DOHH2 (cell line): ENCODE results near the gene TGFBRAP1.
A peak's percentile ranks its signal among the peaks of the same experiment; 100 is the strongest.
"Not testable (repeated sequence)": the region's sequence is repeated elsewhere in the genome, so short reads cannot be mapped to it uniquely, and the experiment has no call there.

Source experiments
- H3F3A ChIP-seq: fragments of 200-600 bp; sonication (generic), shearing (Covaris generic); 2 replicates; pipeline ENCODE4 v1.6.0; 2016; ENCODE audit warnings: antibody characterized with exemption, mild to moderate bottlenecking; ENCODE audit not compliant: control insufficient read depth, insufficient read depth
- H3K27ac ChIP-seq: fragments of 200-600 bp; sonication (generic); 2 replicates; pipeline ENCODE4 v1.5.1; 2014; ENCODE audit warnings: low read depth, mild to moderate bottlenecking, low read length, moderate library complexity
- H3K27me3 ChIP-seq: fragments of 200-600 bp; sonication (generic); 2 replicates; pipeline ENCODE4 v1.6.1; 2014; ENCODE audit warnings: mild to moderate bottlenecking, low read length, mixed read lengths; ENCODE audit not compliant: control insufficient read depth
- H3K36me3 ChIP-seq: fragments of 200-600 bp; sonication (generic); 2 replicates; pipeline ENCODE4 v1.6.1; 2014; ENCODE audit warnings: mild to moderate bottlenecking, low read length, moderate library complexity, mixed read lengths; ENCODE audit not compliant: control insufficient read depth
- H3K4me1 ChIP-seq: fragments of 200-600 bp; sonication (generic); 2 replicates; pipeline ENCODE4 v1.6.1; 2014; ENCODE audit warnings: mild to moderate bottlenecking, low read length, mixed read lengths; ENCODE audit not compliant: control insufficient read depth
- H3K4me2 ChIP-seq: fragments of 200-600 bp; sonication (generic); 2 replicates; pipeline ENCODE4 v1.6.0; 2014; ENCODE audit warnings: mild to moderate bottlenecking, low read length, moderate library complexity
- H3K4me3 ChIP-seq: fragments of 200-600 bp; sonication (generic); 2 replicates; pipeline ENCODE4 v1.5.1; 2014; ENCODE audit warnings: mild to moderate bottlenecking, low read length, mixed read lengths
- H3K79me2 ChIP-seq: fragments of 200-600 bp; sonication (generic); 2 replicates; pipeline ENCODE4 v1.6.1; 2014; ENCODE audit warnings: mild to moderate bottlenecking, low read length, mixed read lengths; ENCODE audit not compliant: control insufficient read depth
- H3K9me2 ChIP-seq: fragments of 200-600 bp; sonication (generic); replicated peaks from 2 replicates; pipeline ENCODE4 v1.6.1; 2014; ENCODE audit warnings: mild to moderate bottlenecking, low read length, mixed read lengths; ENCODE audit not compliant: control insufficient read depth
- H3K9me3 ChIP-seq: fragments of 200-600 bp; sonication (generic); 2 replicates; pipeline ENCODE4 v1.6.1; 2014; ENCODE audit warnings: antibody characterized with exemption, low read length, mixed read lengths; ENCODE audit not compliant: control insufficient read depth, insufficient read depth
- H4K20me1 ChIP-seq: fragments of 200-600 bp; sonication (generic); 2 replicates; pipeline ENCODE4 v1.6.0; 2014; ENCODE audit warnings: low read depth, mild to moderate bottlenecking, antibody characterized with exemption, low read length, moderate library complexity; ENCODE audit not compliant: control insufficient read depth, insufficient read depth
- EZH2phosphoT487 ChIP-seq: fragments of 200-600 bp; sonication (generic); IDR thresholded peaks from 2 replicates; pipeline ENCODE4 v1.6.1; 2017; ENCODE audit warnings: borderline replicate concordance, mild to moderate bottlenecking, antibody characterized with exemption, low read length, moderate library complexity, mixed read lengths
- TF ChIP-seq, protein P1 (sequence below): fragments of 200-600 bp; sonication (generic); IDR thresholded peaks from one replicate; pipeline ENCODE4 v1.5.1; 2014; ENCODE audit warnings: antibody characterized with exemption, mild to moderate bottlenecking, low read depth, low read length; ENCODE audit not compliant: poor library complexity, severe bottlenecking

Gene TGFBRAP1

DNA sequence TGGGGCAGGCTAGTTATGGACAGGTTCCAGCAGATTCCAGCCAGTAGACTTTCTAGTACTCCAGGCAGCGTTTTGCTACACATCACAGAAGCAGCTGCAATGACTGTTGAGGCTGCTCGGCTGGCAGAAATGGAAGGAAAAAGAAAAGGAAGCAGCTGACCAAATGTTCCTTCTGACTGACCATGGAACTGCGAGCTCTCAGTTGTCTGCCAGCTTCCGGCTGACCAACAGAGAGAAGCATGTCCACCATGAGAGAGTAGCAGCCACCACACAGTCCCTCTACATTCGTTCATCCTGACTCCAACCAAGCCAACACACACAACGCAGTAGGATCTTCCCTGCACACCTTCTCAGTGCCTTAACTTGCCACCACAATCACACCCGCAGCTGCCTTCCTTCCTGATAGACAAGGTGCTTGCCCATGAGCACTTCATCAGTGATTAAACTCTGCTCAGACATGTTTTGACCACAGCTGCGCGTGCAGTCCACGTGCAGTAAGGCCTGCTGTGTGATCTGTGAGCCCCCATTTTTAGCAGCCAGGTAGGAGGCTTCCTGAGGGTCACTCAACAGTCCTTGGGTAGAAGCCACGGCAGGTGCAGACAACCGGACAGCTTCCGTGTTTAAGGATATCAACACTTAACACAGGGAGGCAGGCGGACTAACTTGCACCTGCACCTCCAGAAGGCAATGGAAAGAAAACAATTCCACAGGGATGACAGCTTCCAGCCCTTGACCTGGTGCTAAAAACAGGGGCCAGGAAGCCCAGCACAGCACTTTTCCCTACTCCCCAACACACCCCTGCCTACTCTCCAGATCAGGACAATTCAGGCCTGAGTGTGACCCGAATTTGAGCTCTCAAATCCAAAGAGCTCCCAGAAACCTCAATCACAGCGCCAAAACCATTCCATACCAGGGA, 996 bp downstream of the TGFBRAP1 start:
- H3K79me2 ChIP-seq = peaks cover 65% of the 10 kb centered on the region

DNA sequence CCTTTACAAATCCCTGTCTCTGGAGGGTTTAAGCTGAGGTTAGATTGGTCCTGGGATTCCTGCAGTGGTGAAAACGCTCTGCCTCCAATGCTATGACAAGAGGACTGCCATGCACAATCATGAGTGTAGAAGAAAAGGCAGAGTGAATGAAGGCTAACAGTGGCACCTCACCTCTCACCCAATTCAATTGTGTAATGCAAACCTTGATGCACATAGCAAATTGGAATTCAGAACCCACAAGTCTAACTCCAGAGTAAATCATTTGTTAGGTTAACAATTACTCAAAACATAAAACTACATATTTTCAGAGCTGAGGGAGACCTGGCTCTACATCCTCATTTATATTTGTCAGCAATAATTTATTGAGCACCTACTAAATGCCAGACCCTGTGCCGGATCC, 1.8 kb downstream of the TGFBRAP1 start:
- Histone ChIP-seq H3K27me3 (no peaks in the 10 kb centered on the region), H4K20me1 (peaks cover 12% of the 10 kb centered on the region; the same call in 1 of the 2 replicates), H3K9me2 (no peaks in the 10 kb centered on the region), H3F3A (peaks cover 10% of the 10 kb centered on the region), H3K9me3 (no peaks in the 10 kb centered on the region), H3K4me2 (peak overlapping the region; percentile 75), H3K36me3 (peaks cover 52% of the 10 kb centered on the region), H3K4me3 (peak overlapping the region; percentile 93), H3K4me1 (peaks cover 54% of the 10 kb centered on the region), H3K27ac (no peak overlapping the region), H3K79me2 (peaks cover 74% of the 10 kb centered on the region)
- TF ChIP-seq EZH2phosphoT487 = no peak
- TF ChIP-seq, protein P1, sequence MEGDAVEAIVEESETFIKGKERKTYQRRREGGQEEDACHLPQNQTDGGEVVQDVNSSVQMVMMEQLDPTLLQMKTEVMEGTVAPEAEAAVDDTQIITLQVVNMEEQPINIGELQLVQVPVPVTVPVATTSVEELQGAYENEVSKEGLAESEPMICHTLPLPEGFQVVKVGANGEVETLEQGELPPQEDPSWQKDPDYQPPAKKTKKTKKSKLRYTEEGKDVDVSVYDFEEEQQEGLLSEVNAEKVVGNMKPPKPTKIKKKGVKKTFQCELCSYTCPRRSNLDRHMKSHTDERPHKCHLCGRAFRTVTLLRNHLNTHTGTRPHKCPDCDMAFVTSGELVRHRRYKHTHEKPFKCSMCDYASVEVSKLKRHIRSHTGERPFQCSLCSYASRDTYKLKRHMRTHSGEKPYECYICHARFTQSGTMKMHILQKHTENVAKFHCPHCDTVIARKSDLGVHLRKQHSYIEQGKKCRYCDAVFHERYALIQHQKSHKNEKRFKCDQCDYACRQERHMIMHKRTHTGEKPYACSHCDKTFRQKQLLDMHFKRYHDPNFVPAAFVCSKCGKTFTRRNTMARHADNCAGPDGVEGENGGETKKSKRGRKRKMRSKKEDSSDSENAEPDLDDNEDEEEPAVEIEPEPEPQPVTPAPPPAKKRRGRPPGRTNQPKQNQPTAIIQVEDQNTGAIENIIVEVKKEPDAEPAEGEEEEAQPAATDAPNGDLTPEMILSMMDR = no peak

More for the DNA sequence above, 996 bp downstream of the TGFBRAP1 start:
- Histone ChIP-seq H3K27me3 (no peaks in the 10 kb centered on the region), H3K27ac (peak overlapping the region; percentile 39), H3K4me2 (peak overlapping the region; percentile 75), H3K4me1 (peaks cover 49% of the 10 kb centered on the region), H3K4me3 (peak overlapping the region; percentile 93), H3K9me2 (no peaks in the 10 kb centered on the region), H3F3A (peaks cover 10% of the 10 kb centered on the region), H3K9me3 (no peaks in the 10 kb centered on the region), H4K20me1 (peaks cover 8% of the 10 kb centered on the region; the same call in 1 of the 2 replicates), H3K36me3 (peaks cover 44% of the 10 kb centered on the region)
- TF ChIP-seq, protein P1 = no peak
- TF ChIP-seq EZH2phosphoT487 = no peak

DNA sequence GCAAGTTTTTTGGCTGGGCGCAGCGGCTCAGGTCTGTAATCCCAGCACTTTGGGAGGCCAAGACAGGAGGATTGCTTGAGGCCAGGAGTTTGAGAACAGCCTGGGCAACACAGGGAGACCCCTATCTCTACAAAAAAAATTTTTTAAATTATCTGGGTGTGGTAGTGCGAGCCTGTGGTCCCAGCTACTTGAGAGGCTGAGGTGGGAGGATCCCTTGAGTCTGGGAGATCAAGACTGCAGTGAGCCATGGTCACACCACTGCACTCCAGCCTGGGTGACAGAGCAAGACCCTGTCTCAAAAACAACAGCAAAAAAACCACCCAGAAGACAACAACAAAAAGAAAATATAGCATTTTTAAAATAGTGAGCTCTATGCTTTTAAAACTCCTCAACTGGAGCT, 2.3 kb downstream of the TGFBRAP1 start:
- not testable (repeated sequence) for H3K9me3 ChIP-seq, H3K27me3 ChIP-seq, H3K9me2 ChIP-seq, H3K27ac ChIP-seq
- 0 out of 2 replicates have a peak overlapping the region, but pooled peaks have one; percentile 93 for H3K4me3 ChIP-seq
- peaks cover 12% of the 10 kb centered on the region; the same call in 1 of the 2 replicates for H4K20me1 ChIP-seq
- peak overlapping the region; percentile 75 for H3K4me2 ChIP-seq
- H3K79me2 ChIP-seq = peaks cover 78% of the 10 kb centered on the region
- peaks cover 54% of the 10 kb centered on the region for H3K4me1 ChIP-seq
- peaks cover 57% of the 10 kb centered on the region for H3K36me3 ChIP-seq
- peaks cover 10% of the 10 kb centered on the region for H3F3A ChIP-seq

DNA sequence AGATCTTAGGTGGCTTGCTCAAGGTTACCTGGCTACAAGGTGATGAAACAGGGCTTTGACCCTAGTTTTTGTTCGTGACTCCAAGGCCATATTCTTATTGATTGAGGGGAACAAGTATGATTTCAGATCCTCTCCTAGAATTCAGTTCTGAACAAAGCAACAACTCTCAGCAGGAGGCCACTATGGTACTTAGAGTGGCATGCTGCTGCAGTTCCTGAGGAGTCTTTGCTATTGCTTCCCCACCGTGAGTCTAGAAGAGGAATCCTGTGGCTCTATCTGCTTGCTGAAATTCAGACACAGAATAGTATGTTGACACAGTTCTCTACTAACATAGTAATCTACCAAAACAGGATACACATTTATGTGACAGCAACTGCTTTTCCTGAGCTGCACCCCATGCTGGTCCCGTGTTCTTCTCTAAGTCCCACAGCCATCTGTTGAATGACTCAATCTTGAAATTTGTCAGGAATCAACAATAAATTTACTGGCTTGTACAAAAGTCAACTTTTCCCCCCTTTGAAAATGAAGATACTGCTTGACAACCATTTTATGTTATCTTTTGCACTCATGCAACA, 4.1 kb downstream of the TGFBRAP1 start:
- H3K27me3 ChIP-seq = no peaks in the 10 kb centered on the region
- H3F3A ChIP-seq = no peaks in the 10 kb centered on the region
- no peak overlapping the region for H3K4me3 ChIP-seq
- no peak overlapping the region for H3K27ac ChIP-seq
- no peaks in the 10 kb centered on the region for H3K9me3 ChIP-seq
- peaks cover 57% of the 10 kb centered on the region for H3K36me3 ChIP-seq
- no peaks in the 10 kb centered on the region for H3K9me2 ChIP-seq
- no peak overlapping the region for H3K4me2 ChIP-seq
- H3K4me1 ChIP-seq = peaks cover 48% of the 10 kb centered on the region
- peaks cover 94% of the 10 kb centered on the region for H3K79me2 ChIP-seq
- H4K20me1 ChIP-seq = peaks cover 12% of the 10 kb centered on the region; the same call in 1 of the 2 replicates
- no peak for TF ChIP-seq EZH2phosphoT487
- TF ChIP-seq, protein P1 = no peak
